GM12892 (cell line): ENCODE data around the gene TMEM232.

Experiments used
- POLR2A ChIP-seq: IDR thresholded peaks from 2 replicates; pipeline ENCODE4 v1.6.1; 2011; ENCODE audit warnings: low read depth, low read length, control low read depth
- POLR2AphosphoS5 ChIP-seq: IDR thresholded peaks from 2 replicates; pipeline ENCODE4 v1.6.1; 2011; ENCODE audit warnings: low read depth, low read length, control low read depth
- TAF1 ChIP-seq: IDR thresholded peaks from 2 replicates; pipeline ENCODE4 v1.6.1; 2011; ENCODE audit warnings: low read depth, mild to moderate bottlenecking, control low read depth, low read length, borderline replicate concordance

- TF ChIP-seq POLR2AphosphoS5: no peak
- TF ChIP-seq POLR2A: no peak
- no peak for TF ChIP-seq TAF1
Measured at GRCh38 chr5:110478895-110479294, 247.6 kb downstream of the TMEM232 start.
